Measurements from ENCODE around the gene ATP5MG.
"Not testable (repeated sequence)": the region's sequence is repeated elsewhere in the genome, so short reads cannot be mapped to it uniquely, and the experiment has no call there.

Gene ATP5MG

DNA sequence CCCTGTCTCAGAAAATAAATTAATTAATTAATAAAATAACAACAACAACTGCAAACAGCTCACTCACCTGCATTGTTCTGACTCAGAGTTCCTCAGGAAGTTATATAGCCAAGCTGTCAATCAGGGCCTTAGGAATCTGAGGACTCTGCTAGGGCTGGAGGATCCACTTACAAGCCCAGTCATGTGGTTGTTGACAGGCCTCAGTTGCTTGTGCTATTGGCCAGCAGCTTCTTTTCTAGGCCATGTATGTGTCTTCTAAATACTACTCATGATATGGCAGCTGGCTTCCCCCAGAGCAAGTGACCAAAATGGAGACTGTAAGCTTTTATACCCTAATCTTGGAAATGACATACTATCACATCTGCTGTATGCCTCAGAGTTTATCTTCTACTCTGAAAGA lies 20.8 kb upstream of the ATP5MG start:
- Mint-ChIP-seq H3K27ac (ENCODE audit: low read depth) (no peak overlapping the region), H3K9me3 (no peaks in the 10 kb centered on the region), H3K4me1 (no peaks in the 10 kb centered on the region), H3K4me3 (no peak overlapping the region), H3K27me3 (no peaks in the 10 kb centered on the region), H3K36me3 (ENCODE audit: insufficient read depth) (peaks cover 79% of the 10 kb centered on the region)
- ATAC-seq (replicated peaks; ENCODE audit: extremely low read depth, poor library complexity, severe bottlenecking) (no peak), DNase-seq (ENCODE audit: low spot score in 2 of 2) (no peak)

DNA sequence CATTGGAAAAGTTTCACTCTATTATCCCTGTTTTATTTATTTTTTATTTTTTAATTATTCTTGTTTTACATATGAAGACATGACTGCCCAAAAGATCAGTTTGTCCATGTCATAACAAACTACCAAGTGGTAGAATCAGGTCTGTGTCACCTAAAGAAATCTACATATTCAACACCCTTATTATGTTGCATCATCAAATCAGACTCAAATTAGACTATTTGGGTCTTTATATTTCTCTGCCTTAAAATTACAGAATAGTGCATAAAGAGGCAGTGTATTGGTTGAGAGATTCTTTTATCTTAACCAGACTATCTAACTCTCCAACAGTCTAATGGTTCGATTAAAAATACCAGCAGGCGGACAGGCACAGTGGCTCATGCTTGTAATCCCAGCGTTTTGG lies 18.5 kb upstream of the ATP5MG start:
- DNase-seq (ENCODE audit: low spot score in 2 of 2): no peak
- H3K36me3 Mint-ChIP-seq (ENCODE audit: insufficient read depth): peaks cover 77% of the 10 kb centered on the region
- no peak overlapping the region for H3K27ac Mint-ChIP-seq (ENCODE audit: low read depth)
- ATAC-seq (replicated peaks; ENCODE audit: extremely low read depth, poor library complexity, severe bottlenecking): no peak
- H3K9me3 Mint-ChIP-seq: no peaks in the 10 kb centered on the region
- no peaks in the 10 kb centered on the region for H3K4me1 Mint-ChIP-seq
- no peaks in the 10 kb centered on the region for H3K27me3 Mint-ChIP-seq
- H3K4me3 Mint-ChIP-seq: no peak overlapping the region

DNA sequence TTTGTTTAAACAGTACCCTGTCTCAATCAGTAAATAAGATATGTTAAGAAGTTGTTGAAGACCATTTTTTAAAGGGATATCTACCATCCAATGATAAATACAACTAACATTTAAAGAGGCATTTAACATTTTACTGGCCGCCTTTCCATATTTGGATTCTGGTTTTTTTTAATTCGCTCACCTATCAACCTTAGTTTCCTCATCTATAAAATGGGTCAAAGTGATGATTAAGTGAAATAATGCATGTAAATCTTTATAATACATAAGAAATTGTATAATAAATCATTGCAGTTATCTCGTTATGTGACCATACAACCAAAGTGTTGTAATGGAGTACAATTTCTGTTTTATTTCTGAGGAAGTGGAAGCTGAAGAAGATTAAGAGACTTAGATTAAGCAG lies 17.7 kb upstream of the ATP5MG start:
- H3K4me1 Mint-ChIP-seq: no peaks in the 10 kb centered on the region
- DNase-seq (ENCODE audit: low spot score in 2 of 2) (no peak), ATAC-seq (replicated peaks; ENCODE audit: extremely low read depth, poor library complexity, severe bottlenecking) (no peak)
- no peaks in the 10 kb centered on the region for H3K9me3 Mint-ChIP-seq
- peaks cover 73% of the 10 kb centered on the region for H3K36me3 Mint-ChIP-seq (ENCODE audit: insufficient read depth)
- H3K4me3 Mint-ChIP-seq: no peak overlapping the region
- H3K27ac Mint-ChIP-seq (ENCODE audit: low read depth): no peak overlapping the region
- no peaks in the 10 kb centered on the region for H3K27me3 Mint-ChIP-seq

DNA sequence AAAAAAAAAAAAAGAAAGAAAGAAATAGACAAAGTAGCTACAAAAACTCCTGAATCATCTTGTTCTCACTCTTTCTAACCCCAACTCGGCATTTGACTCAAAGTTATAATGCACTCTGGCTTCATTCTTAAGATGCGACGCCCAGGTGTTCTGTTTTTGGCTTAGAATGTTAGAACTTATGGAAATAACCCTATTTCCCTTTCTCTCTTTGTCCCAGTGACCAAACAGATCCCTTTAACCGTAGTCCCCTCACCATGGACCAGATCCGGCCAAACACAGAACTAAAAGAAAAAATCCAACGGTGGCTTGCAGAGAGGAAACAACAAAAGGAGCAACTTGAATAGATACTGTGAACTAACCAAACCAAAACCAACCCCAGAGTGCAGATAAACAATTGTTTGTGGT lies 5.3 kb upstream of the ATP5MG start:
- Mint-ChIP-seq H3K4me1 (peaks cover 31% of the 10 kb centered on the region), H3K27ac (ENCODE audit: low read depth) (peak overlapping the region; percentile 100), H3K36me3 (ENCODE audit: insufficient read depth) (peaks cover 57% of the 10 kb centered on the region), H3K27me3 (no peaks in the 10 kb centered on the region), H3K4me3 (peak overlapping the region; percentile 69), H3K9me3 (no peaks in the 10 kb centered on the region)
- DNase-seq (ENCODE audit: low spot score in 2 of 2) (no peak), ATAC-seq (replicated peaks; ENCODE audit: extremely low read depth, poor library complexity, severe bottlenecking) (no peak)

DNA sequence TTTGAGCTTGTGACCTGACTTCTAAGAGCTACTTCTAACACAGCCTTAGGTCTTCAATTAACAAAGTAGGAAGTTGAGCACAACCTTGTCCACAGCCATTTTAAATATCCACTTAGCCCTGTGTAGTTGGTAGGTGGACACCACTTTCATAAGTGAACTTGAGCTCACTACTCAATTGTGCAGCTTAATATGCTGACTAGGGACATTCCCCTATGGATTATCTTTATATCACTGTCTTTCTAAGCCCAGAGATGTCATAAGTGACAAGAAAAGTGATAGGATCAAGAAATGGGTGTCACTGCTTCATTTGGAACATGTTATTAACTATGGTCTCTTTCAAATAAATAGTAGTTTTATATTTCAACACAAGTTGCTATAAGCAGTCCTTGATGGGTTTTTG lies 4.0 kb upstream of the ATP5MG start:
- no peak overlapping the region for H3K4me3 Mint-ChIP-seq
- peaks cover 53% of the 10 kb centered on the region for H3K36me3 Mint-ChIP-seq (ENCODE audit: insufficient read depth)
- H3K27ac Mint-ChIP-seq (ENCODE audit: low read depth): peak overlapping the region; percentile 100
- H3K27me3 Mint-ChIP-seq: no peaks in the 10 kb centered on the region
- H3K4me1 Mint-ChIP-seq: peaks cover 44% of the 10 kb centered on the region
- DNase-seq (ENCODE audit: low spot score in 2 of 2) (no peak), ATAC-seq (replicated peaks; ENCODE audit: extremely low read depth, poor library complexity, severe bottlenecking) (no peak)
- H3K9me3 Mint-ChIP-seq: no peaks in the 10 kb centered on the region

DNA sequence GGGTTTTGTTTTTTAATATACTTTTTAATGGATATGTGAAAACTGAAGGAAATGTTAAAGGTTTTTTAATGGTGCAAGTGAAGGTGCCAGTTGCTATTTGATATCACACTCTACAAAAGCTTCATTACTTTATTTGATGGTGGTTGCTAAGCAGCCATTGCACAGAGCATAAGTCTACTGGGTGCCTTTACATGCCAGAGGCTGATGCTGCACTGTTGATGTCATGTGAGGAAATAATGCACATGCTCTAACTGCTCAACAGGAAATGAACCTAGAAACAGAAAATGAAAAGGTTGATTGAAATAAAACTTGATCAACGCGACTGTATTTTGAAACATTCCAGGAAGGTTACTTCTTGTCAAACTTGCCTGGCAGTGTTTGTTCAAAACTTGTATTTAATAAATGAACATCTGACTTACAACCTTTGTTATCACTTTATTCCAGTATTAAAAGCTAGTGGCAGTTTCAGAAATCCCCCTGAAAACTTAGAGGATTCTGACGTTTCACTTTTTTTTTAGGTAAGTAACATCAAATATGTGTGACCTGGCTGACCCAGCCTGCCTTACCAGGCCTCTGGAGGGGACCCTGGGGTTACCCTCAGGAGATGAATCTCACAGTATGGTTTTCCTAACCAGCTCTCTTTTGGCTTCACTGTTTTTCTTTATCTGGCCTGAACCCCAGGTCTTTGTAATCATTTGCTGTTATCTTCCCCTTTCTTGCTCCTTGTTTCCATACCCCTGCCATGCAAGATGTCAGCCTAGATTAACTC lies 2.4 kb upstream of the ATP5MG start:
- Mint-ChIP-seq H3K27me3 (no peaks in the 10 kb centered on the region), H3K4me3 (peak overlapping the region; percentile 99), H3K4me1 (peaks cover 52% of the 10 kb centered on the region), H3K9me3 (no peaks in the 10 kb centered on the region), H3K36me3 (ENCODE audit: insufficient read depth) (peaks cover 39% of the 10 kb centered on the region), H3K27ac (ENCODE audit: low read depth) (peak overlapping the region; percentile 100)
- DNase-seq (ENCODE audit: low spot score in 2 of 2): peak in 1 of 2 donors; percentile 62
- ATAC-seq (replicated peaks; ENCODE audit: extremely low read depth, poor library complexity, severe bottlenecking): peak; percentile 94

DNA sequence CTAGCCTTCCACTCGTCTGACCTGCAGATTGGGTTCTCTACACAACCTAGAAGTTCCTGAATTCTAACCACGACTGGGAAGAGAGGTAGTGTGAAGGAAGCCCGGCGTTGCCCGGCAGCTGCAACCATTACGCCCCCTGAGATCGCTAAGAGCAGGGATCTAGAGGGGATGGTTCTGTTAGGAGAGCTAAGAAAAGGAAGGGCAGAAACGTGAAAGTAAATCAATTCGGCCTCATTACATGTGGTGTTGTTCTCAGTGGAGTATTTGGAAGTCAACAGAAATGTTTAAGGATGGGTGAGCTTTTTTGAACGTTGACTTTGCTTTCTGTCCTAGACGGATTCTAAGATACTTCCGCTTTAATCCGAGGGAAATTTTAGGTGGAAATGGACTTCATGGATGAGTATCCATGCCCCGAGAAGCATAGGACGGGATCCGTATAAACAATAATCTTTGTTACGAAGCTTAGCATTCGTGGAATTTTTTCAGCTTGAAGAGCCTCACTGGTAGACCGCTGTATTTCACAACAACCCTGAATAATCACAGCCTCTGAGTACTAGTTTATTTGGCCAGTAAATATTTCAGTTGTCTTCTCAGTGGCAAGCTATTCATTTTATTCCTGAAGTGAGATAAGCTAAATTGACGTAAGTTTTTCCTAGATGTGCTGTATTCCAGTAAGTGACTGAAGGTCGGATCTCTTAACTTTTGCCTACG lies 629 bp downstream of the ATP5MG start:
- peaks cover 35% of the 10 kb centered on the region for H3K36me3 Mint-ChIP-seq (ENCODE audit: insufficient read depth)
- H3K4me3 Mint-ChIP-seq: peak overlapping the region; percentile 99
- peak overlapping the region; percentile 100 for H3K27ac Mint-ChIP-seq (ENCODE audit: low read depth)
- no peaks in the 10 kb centered on the region for H3K9me3 Mint-ChIP-seq
- no peak for DNase-seq (ENCODE audit: low spot score in 2 of 2)
- no peaks in the 10 kb centered on the region for H3K27me3 Mint-ChIP-seq
- peaks cover 64% of the 10 kb centered on the region for H3K4me1 Mint-ChIP-seq
- no peak for ATAC-seq (replicated peaks; ENCODE audit: extremely low read depth, poor library complexity, severe bottlenecking)

DNA sequence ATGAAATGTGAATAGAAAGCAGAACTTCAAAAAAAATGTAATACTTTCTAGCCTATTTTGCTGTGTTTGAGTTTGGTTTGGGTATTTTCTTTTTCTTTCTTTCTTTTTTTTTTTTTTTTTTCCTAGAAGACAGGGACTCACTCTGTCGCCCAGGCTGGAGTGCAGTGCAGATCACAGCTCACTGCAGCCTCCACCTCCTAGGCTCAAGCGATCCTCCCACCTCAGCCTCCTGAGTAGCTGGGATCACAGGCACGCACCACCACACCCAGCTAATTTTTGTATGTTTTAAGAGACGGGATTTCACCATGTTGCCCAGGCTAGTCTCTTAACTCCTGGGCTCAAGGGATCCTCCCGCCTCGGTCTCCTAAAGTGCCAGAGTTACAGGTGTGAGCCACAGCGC lies 1.2 kb downstream of the ATP5MG start:
- Mint-ChIP-seq H3K4me1 (peaks cover 64% of the 10 kb centered on the region), H3K27ac (ENCODE audit: low read depth) (peak overlapping the region; percentile 100), H3K36me3 (ENCODE audit: insufficient read depth) (peaks cover 36% of the 10 kb centered on the region), H3K4me3 (peak overlapping the region; percentile 99)
- not testable (repeated sequence) for H3K27me3 Mint-ChIP-seq; H3K9me3 Mint-ChIP-seq; DNase-seq (ENCODE audit: low spot score in 2 of 2); ATAC-seq (replicated peaks; ENCODE audit: extremely low read depth, poor library complexity, severe bottlenecking)

DNA sequence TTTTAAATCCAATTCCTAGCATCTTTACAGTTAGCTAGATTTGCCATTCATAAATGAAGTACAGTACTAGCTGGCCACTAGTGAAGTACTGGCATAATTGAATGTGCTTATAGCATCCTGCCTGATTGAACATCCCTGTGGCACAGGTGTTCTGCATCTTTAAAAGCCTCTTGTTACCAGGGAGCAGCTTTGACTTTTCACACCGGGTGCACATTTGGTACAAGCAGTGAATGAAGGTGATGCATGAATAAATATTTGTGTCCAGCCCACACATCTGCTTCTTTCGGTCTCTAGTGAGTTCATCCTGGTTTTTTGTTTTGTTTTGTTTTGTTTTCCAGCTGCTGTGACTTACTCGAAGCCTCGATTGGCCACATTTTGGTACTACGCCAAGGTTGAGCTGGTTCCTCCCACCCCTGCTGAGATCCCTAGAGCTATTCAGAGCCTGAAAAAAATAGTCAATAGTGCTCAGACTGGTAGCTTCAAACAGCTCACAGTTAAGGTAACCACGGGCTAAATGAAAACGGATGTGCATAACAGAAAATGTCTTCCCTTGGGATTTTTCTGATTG lies 5.3 kb downstream of the ATP5MG start:
- H3K4me1 Mint-ChIP-seq: peaks cover 43% of the 10 kb centered on the region
- no peak overlapping the region for H3K4me3 Mint-ChIP-seq
- no peak for DNase-seq (ENCODE audit: low spot score in 2 of 2)
- H3K36me3 Mint-ChIP-seq (ENCODE audit: insufficient read depth): peaks cover 48% of the 10 kb centered on the region
- H3K9me3 Mint-ChIP-seq: no peaks in the 10 kb centered on the region
- H3K27me3 Mint-ChIP-seq: no peaks in the 10 kb centered on the region
- H3K27ac Mint-ChIP-seq (ENCODE audit: low read depth): peak overlapping the region; percentile 54
- no peak for ATAC-seq (replicated peaks; ENCODE audit: extremely low read depth, poor library complexity, severe bottlenecking)

DNA sequence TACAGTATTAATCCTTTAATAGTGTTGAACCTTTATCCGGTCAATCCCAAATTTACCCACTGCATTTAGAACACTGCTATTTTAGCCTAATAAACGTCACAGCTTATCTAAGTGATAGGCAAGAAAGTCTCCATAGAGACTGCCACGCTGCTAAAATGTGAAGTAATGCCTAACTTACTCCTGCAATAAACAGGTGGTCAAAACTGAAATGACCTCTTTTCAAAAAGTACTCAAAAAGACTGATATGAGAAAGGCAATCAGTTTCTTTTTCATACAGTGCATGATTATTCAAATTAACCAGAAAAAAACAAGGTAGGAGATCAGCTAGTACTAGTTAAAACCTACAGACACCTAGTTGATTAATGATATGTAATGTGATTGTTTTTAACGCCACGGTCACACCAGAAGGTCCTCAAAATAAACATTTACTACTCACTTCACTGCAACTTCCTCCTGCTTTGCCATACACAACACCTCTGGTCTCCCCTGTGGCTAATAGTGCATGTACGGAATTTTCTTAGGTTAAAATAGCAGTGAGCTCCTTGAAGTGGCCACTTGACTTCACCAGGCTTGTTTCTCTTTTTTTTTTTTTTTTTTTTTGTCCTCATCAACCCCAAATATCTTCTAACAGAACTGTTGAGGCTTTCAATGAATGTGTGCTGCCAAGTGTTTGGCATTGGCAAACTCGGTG lies 8.8 kb downstream of the ATP5MG start:
- Mint-ChIP-seq H3K27me3 (no peaks in the 10 kb centered on the region), H3K4me1 (peaks cover 16% of the 10 kb centered on the region), H3K9me3 (no peaks in the 10 kb centered on the region), H3K27ac (ENCODE audit: low read depth) (no peak overlapping the region), H3K36me3 (ENCODE audit: insufficient read depth) (peaks cover 48% of the 10 kb centered on the region), H3K4me3 (no peak overlapping the region)
- no peak for DNase-seq (ENCODE audit: low spot score in 2 of 2)
- ATAC-seq (replicated peaks; ENCODE audit: extremely low read depth, poor library complexity, severe bottlenecking): no peak

DNA sequence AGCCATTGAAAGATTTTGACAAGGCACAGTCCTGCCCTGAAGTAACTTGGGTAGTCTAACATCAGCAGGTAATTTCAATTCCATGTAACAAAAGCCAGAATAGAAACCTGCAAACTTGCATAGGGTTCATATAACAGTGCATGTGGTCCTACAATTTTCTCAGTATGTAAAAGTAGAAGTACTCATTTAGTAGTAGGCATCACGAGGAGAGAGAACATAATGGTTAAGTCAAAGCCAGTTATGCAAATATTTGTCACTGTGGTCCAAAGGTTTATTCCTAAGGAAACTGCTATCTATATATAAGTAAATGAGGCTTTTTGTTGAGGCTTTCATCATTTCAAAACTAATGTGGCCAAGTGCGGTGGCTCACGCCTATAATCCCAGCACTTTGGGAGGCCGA lies 10.1 kb downstream of the ATP5MG start:
- Mint-ChIP-seq H3K27me3 (no peaks in the 10 kb centered on the region), H3K36me3 (ENCODE audit: insufficient read depth) (peaks cover 39% of the 10 kb centered on the region), H3K9me3 (no peaks in the 10 kb centered on the region), H3K4me3 (no peak overlapping the region), H3K27ac (ENCODE audit: low read depth) (no peak overlapping the region), H3K4me1 (peaks cover 7% of the 10 kb centered on the region)
- no peak for DNase-seq (ENCODE audit: low spot score in 2 of 2)
- ATAC-seq (replicated peaks; ENCODE audit: extremely low read depth, poor library complexity, severe bottlenecking): no peak

DNA sequence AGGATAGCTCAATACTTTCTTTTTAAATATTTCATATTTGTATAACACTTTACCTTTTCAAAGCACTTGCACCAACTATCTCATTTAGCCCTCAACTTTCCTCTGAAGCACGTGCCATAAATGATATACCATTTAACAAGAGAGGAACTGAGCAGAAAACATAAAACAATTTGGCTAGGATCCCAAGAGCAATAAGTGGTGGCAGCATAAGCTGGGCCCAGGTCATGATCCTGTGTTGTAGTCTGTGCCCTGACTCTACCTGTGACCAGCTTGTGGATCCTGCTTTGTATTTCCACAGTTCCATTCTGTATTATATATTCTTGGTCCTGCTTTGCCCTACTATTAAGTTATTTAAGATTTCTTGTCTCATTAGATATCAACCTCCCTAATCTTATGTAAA lies 11.5 kb downstream of the ATP5MG start:
- H3K27me3 Mint-ChIP-seq: no peaks in the 10 kb centered on the region
- H3K27ac Mint-ChIP-seq (ENCODE audit: low read depth): no peak overlapping the region
- no peak overlapping the region for H3K4me3 Mint-ChIP-seq
- H3K36me3 Mint-ChIP-seq (ENCODE audit: insufficient read depth): peaks cover 31% of the 10 kb centered on the region
- ATAC-seq (replicated peaks; ENCODE audit: extremely low read depth, poor library complexity, severe bottlenecking) (no peak), DNase-seq (ENCODE audit: low spot score in 2 of 2) (no peak)
- peaks cover 4% of the 10 kb centered on the region for H3K4me1 Mint-ChIP-seq
- H3K9me3 Mint-ChIP-seq: no peaks in the 10 kb centered on the region
